ENCODE data around the gene KLRC1.
"Not testable (repeated sequence)": the region's sequence is repeated elsewhere in the genome, so short reads cannot be mapped to it uniquely, and the experiment has no call there.

KLRC1 gene

DNA sequence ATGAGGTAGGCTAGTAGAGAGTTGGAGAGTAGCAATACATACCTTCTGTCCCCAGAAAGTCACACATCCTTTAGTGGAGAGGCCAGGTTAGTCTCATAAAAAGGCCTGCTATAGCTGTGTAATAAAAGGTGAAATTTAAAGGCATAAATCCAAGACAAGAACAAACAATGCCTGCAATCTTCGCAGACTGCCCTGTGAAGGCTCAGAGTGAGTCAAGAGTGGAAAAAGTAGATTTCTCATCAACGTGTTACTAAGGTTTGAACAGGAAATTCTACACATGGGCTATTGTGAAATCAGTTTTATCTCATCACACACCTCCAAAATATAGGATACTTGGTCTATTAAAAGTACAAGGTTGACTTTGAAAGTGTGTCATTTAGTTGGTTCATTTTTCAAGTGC is at the start of gene KLRC1:
TSS of gene KLRC1 (minus strand) at position 222 of the 400 bp plus-strand sequence. CDS start 2,221 bp downstream, outside the sequence.
- in situ Hi-C loops (cut with MboI; ENCODE audit: low sequenced_read_pairs): no loop called here

DNA sequence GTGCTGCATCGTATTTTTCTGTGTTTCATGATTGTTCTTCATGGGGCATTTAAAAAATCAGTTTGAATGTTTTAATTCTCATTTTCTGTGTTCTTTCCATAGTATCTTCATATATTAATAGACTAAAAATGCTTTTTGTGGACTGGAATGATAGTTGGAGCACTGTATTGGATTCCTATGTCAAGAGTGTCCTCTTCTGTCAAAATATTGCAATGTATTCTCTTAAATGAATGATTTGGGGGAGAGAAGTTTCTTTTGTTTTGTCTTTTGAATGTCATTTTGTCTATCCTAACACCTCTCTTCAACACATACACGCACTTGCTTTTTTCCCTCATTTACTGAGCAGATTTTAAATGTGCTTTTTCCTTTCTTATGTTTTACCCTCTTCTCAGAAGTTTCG is 47.9 kb upstream of the KLRC1 start:
- in situ Hi-C loops (cut with MboI; ENCODE audit: low sequenced_read_pairs): no loop called here

DNA sequence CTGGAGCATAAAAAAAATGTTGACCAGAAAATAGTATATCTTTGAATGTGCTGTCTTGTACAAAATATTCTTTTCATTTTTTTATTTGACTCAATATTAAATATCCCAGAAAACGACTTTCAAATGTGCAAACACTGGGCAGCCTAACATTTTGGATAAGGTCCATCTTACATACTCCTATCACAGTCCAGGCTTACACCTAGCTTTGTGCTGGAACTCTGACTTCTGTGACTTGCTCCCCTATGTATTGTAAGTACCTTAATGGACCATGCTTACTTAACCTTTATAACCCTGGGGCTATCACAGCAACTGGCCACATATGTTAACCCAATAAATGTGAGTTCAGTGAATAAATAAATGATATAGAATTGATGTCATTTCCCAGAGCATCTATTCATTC is 44.9 kb upstream of the KLRC1 start:
- in situ Hi-C loops (cut with MboI; ENCODE audit: low sequenced_read_pairs): no loop called here

DNA sequence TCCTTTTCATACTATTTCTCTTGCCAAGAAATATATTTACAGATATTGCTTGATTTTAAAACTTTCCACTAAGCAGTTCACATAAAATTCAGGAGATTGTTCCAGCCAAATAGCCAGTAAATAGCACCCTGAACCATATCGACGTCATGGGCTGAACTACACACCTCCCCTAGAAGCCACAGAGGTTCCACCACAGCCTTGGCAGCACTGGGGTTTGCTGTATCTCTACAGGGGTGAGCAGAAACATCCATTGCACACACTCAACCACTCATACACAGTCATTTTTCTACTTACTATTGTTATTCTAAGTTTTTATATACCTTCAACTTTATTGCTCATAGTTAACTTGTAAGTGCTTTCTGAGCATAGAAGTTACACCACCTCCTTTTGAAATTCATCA is 44.4 kb upstream of the KLRC1 start:
- in situ Hi-C loops (cut with MboI; ENCODE audit: low sequenced_read_pairs): no loop called here

DNA sequence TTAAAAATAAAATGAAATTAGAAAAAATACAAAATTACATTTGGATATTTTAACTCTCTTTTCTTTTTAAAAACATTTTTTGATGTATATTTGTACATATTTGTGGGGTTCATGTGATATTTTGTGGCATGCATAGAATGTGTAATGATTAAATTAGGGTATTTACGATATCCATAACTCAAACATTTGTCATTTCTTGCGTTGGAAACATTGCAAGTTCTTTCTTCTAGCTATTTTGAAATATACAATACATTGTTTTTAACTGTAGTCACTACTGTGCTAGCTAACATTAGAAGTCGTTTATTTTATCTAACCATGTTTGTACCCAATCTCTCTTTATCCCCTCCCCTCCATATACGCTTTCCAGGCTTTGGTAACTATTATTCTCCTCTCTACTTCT is 38.6 kb upstream of the KLRC1 start:
- in situ Hi-C loops (cut with MboI; ENCODE audit: low sequenced_read_pairs): no loop called here

DNA sequence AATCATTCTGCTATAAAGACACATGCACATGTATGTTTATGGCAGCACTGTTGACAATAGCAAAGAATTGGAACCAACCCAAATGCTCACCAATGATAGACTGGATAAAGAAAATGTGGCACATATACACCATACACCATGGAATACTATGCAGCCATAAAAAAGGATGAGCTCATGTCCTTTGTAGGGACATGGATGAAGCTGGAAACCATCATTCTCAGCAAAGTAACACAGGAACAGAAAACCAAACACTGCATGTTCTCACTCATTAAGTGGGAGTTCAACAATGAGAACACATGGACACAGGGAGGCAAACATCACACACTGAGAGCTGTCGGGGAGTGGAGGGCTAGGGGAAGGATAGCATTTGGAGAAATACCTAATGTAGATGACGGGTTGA is 34.2 kb upstream of the KLRC1 start:
- in situ Hi-C loops (cut with MboI; ENCODE audit: low sequenced_read_pairs): not testable (repeated sequence)

DNA sequence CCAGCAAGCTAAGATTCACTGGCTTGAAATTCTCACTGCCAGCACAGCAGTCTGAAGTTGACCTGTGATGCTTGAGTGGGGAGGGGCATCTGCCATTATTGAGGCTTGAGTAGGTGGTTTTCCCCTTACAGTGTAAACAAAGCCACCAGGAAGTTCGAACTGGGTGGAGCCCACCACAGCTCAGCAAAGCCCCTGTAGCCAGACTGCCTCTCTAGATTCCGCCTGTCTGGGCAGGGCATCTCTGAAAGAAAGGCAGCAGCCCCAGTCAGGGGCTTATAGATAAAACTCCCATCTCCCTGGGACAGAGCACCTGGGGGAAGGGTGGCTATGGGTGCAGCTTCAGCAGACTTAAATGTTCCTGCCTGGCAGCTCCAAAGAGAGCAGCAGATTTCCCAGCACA is 28.7 kb upstream of the KLRC1 start:
- in situ Hi-C loops (cut with MboI; ENCODE audit: low sequenced_read_pairs): not testable (repeated sequence)

DNA sequence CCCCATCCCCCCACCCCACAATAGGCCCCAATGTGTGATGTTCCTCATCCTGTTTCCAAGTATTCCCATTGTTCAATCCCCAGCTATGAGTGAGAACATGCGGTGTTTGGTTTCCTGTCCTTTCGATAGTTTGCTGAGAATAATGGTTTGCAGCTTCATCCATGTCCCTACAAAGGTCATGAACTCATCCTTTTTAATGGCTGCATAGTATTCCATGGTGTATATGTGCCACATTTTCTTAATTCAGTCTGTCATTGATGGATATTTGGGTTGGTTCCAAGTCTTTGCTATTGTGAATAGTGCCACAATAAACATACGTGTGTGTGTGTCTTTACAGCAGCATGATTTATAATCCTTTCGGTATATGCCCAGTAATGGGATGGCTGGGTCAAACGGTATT is 19.6 kb upstream of the KLRC1 start:
- in situ Hi-C loops (cut with MboI; ENCODE audit: low sequenced_read_pairs): not testable (repeated sequence)

DNA sequence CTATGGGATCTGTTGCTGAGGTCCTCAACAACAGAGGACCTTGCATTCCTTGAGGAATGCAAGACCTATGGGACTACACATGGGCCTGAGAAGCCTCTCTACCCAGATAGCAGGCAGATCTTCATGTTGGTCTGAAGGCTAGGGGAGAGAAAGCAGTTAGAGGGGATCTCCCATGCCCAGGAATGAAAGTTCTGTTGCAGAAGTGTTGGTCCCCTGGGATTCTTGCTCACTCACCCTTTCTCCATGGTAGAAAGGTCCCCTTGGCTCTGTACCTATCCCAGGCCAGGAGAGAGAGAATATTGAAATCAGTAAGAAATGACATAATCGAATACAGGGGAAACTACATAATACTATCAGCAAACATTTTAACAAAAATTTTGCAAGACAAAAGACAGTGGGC is 16.5 kb upstream of the KLRC1 start:
- in situ Hi-C loops (cut with MboI; ENCODE audit: low sequenced_read_pairs): no loop called here

DNA sequence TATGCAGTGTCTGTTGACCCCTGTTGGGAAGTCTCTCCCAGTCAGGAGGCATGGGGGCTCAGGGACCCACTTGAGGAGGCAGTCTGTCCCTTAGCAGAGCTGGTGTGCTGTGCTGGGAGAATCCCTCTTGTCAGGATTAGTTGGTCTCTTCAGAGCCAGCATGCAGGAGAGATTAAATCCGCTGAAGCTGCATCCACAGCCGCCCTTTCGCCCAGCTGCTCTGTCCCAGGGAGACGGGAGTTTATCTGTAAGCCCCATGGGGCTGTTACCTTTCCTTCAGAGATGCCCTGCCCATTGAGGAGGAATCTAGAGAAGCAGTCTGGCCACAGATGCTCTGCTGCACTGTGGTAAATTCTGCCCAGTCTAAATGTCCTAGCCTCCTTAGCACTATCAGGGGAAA is 13.1 kb upstream of the KLRC1 start:
- in situ Hi-C loops (cut with MboI; ENCODE audit: low sequenced_read_pairs): no loop called here

DNA sequence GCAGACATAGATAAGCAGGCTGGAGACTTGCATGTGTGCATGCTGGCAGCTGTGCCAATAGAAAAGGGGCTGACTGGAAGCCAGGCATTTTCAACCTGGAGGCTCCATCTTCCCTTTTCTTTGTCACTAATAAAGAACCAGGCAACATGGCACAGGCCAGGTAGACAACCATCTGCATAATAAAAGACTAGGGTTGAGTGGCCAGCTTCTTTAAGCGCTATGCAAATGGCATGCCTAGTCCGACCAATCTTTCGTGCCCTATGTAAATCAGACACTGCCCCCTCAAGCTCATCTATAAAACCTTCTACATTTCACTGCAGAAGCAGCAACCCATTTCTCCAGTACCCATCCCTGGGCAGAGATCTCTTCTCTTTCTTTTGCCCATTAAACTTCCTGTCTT is 4.6 kb upstream of the KLRC1 start:
- in situ Hi-C loops (cut with MboI; ENCODE audit: low sequenced_read_pairs): no loop called here

DNA sequence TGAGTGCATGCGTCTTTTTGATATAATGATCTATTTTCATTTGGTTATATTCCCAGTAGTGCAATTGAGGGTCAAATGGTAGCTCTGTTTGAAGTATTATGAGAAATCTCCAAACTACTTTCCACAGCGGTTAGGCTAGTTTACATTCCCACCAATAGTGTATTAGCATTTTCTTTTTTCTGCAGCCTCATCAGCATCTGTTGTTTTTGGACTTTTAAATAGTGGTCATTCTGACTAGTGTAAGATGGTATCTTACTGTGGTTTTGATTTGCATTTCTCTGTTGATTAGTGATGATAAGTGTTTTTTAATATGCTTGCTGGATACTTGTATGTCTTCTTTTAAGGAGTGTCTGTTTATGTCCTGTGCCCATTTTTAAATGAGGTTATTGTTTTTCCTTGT is 3.7 kb upstream of the KLRC1 start:
- in situ Hi-C loops (cut with MboI; ENCODE audit: low sequenced_read_pairs): no loop called here

DNA sequence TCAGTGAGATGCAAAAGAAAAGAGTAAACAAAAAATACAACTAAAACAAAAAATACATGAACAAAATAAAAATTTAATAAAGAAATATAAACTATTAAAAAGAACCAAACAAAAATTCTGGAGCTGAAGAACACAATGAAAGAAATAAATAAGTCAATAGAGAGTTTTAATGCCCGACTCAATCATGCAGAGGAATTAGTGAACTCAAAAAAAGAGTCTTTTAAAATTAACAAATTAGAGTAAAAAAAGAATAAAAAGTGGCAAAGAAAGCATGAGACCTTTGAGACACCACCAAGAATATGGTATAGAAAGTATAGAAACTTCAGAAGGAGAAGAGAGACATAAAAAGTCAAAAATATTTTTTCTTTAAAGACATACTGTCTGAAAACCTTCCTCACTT is 2.6 kb upstream of the KLRC1 start:
- in situ Hi-C loops (cut with MboI; ENCODE audit: low sequenced_read_pairs): no loop called here

DNA sequence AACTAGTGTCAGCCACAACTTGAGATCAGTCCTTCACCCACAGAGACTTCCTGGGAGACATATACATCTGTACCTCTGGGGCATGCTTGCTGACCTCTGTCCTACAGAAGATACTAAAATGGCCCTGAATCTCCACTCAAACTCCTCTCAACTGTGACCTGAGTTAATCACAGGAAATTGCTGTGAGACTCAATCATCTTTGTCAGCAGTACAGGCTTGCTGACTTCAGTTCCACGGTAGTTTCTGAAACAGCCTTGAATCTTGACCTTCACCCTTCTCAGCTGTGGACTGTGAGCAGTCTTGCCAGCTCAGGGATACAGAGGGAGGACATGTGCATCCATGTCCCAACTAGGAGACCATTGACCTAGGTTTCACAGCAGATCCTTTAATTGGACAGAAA is 1.4 kb upstream of the KLRC1 start:
- in situ Hi-C loops (cut with MboI; ENCODE audit: low sequenced_read_pairs): no loop called here

DNA sequence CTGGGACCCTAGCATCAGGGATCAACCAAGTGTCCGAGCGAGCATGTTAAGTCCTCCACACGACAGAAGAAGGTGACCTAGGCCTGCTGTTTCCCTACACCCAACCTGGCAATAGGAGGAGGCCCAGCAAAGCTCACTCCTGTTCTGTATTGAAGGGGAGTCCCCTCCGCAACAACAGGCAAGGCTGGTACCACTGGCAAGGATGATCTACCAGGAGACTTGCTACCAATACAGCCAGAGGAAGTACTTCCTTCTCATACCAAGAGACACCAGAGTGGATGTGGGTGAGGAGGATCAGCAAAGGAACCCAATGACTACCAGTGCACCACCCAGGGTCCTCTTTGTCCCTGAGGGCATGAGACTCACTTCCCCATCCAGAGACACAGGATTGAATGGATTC is 4.9 kb downstream of the KLRC1 start:
- in situ Hi-C loops (cut with MboI; ENCODE audit: low sequenced_read_pairs): no loop called here

DNA sequence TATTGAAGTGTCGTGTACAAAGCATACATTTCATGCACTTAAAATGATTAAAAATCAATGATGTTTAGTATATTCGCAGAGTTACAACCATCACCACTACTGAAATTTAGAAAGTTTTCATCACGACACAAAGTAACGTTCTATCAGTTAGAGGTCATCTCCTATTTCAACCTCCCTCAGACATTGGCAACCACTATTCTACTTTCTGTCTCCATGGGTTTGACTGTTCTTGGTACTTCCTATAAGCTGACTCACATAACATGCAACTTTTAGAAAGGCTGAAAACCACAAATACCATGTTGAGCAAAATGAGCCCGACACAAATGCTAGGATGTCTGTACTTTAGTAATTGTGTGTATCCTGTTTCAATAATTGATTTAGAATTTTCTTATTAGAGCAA is 7.1 kb downstream of the KLRC1 start:
- in situ Hi-C loops (cut with MboI; ENCODE audit: low sequenced_read_pairs): not testable (repeated sequence)

DNA sequence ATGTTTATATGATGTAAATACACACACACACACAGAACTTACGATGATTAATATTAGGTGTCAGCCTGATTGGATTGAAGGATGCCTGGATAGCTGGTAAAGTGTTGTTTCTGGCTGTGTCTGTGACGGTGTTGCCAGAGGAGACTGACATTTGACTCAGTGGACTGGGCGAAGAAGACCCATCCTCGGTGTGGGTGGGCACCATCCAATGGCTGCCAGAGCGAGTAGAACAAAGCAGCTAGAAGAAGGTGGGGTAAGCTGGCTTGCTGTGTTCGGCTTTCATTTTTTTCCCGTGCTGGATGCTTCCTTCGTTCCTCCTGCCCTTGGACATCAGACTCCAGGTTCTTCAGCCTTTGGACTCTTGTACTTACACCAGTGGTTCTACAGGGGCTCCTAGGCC is 12.0 kb downstream of the KLRC1 start:
- in situ Hi-C loops (cut with MboI; ENCODE audit: low sequenced_read_pairs): not testable (repeated sequence)

DNA sequence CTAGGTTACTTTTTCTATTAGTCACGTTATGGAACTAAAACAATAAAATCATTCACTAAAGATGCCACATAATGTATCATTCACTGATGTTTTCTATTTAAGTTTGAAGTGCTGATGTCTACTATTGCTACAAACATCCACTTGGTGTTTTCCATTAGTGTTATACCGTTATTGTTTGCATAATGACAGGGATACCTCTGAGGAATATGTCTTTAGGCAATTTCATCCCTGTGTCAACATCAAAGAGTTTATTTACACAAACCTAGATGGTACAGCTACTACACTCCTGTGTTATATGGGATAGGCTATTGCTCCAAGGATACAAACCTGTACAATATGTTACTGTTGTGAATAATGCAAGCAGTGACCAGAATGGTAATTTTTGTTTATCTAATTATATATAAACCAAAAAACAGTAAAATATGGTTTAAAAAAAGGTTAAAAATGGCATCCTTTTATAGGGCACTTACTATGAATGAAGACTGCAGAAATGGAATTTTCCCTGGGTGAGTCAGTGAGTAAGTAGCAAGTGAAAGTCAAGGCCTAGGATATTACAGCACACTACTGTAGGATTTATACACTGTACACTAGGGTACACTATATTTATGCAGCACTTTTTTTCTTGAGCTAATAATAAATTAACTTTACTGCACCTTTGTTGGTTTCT is 13.4 kb downstream of the KLRC1 start:
- in situ Hi-C loops (cut with MboI; ENCODE audit: low sequenced_read_pairs): not testable (repeated sequence)

DNA sequence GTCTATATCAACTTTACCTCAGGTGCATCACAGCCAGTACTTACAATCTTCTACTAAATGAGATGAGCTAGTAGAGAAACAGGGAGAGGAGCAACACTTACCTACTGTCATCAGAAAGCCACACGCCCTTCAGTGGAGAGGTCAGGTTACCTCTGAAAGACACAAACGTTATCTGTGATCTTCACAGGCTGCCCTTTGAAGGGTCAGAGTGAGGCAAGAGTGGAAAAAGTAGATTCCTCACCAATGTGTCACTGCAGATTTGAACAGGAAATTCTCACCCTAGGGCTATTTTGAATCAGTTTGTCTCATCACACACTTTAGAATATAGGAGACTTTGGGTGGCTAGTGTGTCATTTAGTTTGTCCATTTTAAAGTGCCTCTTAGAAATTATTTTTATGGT is 15.6 kb downstream of the KLRC1 start:
- in situ Hi-C loops (cut with MboI; ENCODE audit: low sequenced_read_pairs): not testable (repeated sequence)

DNA sequence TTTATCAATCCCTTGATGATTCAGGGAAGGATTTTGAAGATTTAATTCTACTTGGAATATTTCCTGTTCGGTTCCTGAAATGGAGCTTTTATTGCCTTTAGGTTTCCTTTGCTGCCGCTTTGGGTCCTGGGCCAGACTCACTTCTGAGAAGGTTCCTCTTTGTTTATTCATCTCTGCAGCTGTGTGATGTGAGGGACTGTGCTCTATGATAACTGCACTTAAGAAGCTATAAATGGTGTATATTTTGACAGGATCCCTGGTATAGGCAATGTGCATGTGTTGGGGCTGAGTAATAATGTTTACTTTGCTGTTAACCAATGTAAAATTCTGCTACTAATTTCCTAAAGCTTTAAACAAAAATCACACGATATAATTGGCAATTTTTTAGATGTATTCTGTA is 17.4 kb downstream of the KLRC1 start, which contains the start of gene KLRC2:
TSS of gene KLRC2 (minus strand) at position 195 of the 400 bp plus-strand sequence. CDS start at position 171, 24 bp downstream.
- in situ Hi-C loops (cut with MboI; ENCODE audit: low sequenced_read_pairs): not testable (repeated sequence)

DNA sequence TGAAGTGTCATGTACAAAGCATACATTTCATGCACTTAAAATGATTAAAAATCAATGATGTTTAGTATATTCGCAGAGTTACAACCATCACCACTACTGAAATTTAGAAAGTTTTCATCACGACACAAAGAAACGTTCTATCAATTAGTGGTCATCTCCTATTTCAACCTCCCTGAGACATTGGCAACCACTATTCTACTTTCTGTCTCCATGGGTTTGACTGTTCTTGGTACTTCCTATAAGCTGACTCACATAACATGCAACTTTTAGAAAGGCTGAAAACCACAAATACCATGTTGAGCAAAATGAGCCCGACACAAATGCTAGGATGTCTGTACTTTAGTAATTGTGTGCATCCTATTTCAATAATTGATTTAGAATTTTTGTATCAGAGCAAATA is 22.6 kb downstream of the KLRC1 start:
- in situ Hi-C loops (cut with MboI; ENCODE audit: low sequenced_read_pairs): not testable (repeated sequence)

DNA sequence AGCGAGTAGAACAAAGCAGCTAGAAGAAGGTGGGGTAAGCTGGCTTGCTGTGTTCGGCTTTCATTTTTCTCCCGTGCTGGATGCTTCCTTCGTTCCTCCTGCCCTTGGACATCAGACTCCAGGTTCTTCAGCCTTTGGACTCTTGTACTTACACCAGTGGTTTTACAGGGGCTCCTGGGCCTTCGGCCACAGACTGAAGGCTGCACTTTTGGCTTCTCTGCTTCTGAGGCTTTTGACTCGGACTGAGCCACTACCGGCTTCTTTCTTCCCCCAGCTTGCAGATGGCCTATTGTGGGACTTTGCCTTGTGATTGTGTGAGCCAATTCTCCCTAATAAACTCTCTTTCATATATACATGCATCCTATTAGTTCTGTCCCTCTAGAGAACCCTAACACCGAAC is 27.2 kb downstream of the KLRC1 start:
- in situ Hi-C loops (cut with MboI; ENCODE audit: low sequenced_read_pairs): not testable (repeated sequence)

DNA sequence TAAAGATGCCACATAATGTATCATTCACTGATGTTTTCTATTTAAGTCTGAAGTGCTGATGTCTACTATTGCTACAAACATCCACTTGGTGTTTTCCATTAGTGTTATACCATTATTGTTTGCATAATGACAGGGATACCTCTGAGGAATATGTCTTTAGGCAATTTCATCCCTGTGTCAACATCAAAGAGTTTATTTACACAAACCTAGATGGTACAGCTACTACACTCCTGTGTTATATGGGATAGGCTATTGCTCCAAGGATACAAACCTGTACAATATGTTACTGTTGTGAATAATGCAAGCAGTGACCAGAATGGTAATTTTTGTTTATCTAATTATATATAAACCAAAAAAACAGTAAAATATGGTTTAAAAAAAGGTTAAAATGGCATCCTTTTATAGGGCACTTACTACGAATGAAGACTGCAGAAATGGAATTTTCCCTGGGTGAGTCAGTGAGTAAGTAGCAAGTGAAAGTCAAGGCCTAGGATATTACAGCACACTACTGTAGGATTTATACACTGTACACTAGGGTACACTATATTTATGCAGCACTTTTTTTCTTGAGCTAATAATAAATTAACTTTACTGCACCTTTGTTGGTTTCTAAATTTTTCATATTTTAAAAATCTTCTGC is 28.8 kb downstream of the KLRC1 start:
- in situ Hi-C loops (cut with MboI; ENCODE audit: low sequenced_read_pairs): not testable (repeated sequence)
